Measurements from ENCODE around the gene UNCX. TPM values are rescaled to one million over a fixed set of nuclear protein-coding genes. Genes with fewer than 3 reads are reported as not detected.
A peak's percentile ranks its signal among the peaks of the same experiment; 100 is the strongest.

The UNCX gene
- total and polyA plus RNA-seq, 2 of the 4 experiments (the other 2 are of a cell fraction): not detected

- ATAC-seq (ENCODE audit: low read depth) (no peak), DNase-seq (no peak)
- Histone ChIP-seq H2BK5ac (ENCODE audit: low read depth, low read length, poor library complexity, severe bottlenecking) (no peak overlapping the region), H3K9ac (ENCODE audit: low read depth, low read length) (no peak overlapping the region), H2AK5ac (ENCODE audit: low read depth, low read length) (no peak overlapping the region), H4K8ac (ENCODE audit: low read depth in 2 of 2, low read length in 2 of 2) (no peak overlapping the region), H3K23ac (ENCODE audit: low read depth, low read length) (no peak overlapping the region), H3K4me1 (ENCODE audit: control insufficient read depth, insufficient read depth, low read length) (no peaks in the 10 kb centered on the region; the same call in 1 of the 2 replicates), H2AFZ (replicated peaks; ENCODE audit: low read length, poor library complexity) (no peak overlapping the region), H3K4ac (ENCODE audit: low read depth, low read length) (no peak overlapping the region), H2AK9ac (replicated peaks; ENCODE audit: low read depth, low read length, poor library complexity) (peak overlapping the region; percentile 8), H4K20me1 (ENCODE audit: insufficient read depth, low read length) (no peaks in the 10 kb centered on the region), H3K27ac (ENCODE audit: insufficient read depth, low read length) (no peak overlapping the region), H2BK120ac (ENCODE audit: low read depth, low read length) (no peak overlapping the region), H3K27me3 (ENCODE audit: control insufficient read depth, insufficient read depth, low read length) (peaks cover 59% of the 10 kb centered on the region), H3K9me1 (ENCODE audit: insufficient read depth, low read length) (no peaks in the 10 kb centered on the region), H3K18ac (ENCODE audit: low read depth, low read length) (no peak overlapping the region), H3K79me1 (ENCODE audit: low read depth in 1 of 2, low read length in 2 of 2) (no peaks in the 10 kb centered on the region), H4K5ac (ENCODE audit: low read depth, low read length) (no peak overlapping the region), H2BK20ac (ENCODE audit: low read depth, low read length) (no peak overlapping the region), H2BK15ac (ENCODE audit: low read depth, low read length) (no peak overlapping the region), H3K56ac (ENCODE audit: extremely low read depth, insufficient read depth, low read length) (no peak overlapping the region), H3K36me3 (ENCODE audit: control insufficient read depth, insufficient read depth, low read length) (no peaks in the 10 kb centered on the region), H3K4me2 (ENCODE audit: low read depth, low read length) (no peak overlapping the region), H3K14ac (replicated peaks; ENCODE audit: low read depth, low read length) (no peak overlapping the region), H3K9me3 (ENCODE audit: control insufficient read depth, insufficient read depth, low read length) (peaks cover 2% of the 10 kb centered on the region; the same call in 1 of the 2 replicates), H3K4me3 (ENCODE audit: insufficient read depth, low read depth, low read length) (no peak overlapping the region), H4K91ac (ENCODE audit: insufficient read depth, low read depth, low read length) (no peak overlapping the region)
- intact Hi-C loops (cut with micrococcal nuclease): no loop called here
- dilution Hi-C loops (cut with HindIII; ENCODE audit: low sequenced_read_pairs, unreplicated experiment): no loop called here
- BruUV-seq (replicated peaks): no TSS peak
- WGBS, 2 experiments (ENCODE audit: extremely low coverage in 2 of 2, insufficient read length in 1 of 2): 52% methylated on average over 9 of the region's 18 CpGs; no CpG with 5 or more reads in 1 of the 2 experiments
- no peak for TF ChIP-seq FOS (IDR thresholded peaks at IDR 0.05; ENCODE audit: low read depth, low read length)
- TF ChIP-seq RFX5 (IDR thresholded peaks at IDR 0.05; ENCODE audit: low read depth, low read length): no peak
- TF ChIP-seq CEBPB (IDR thresholded peaks at IDR 0.05; ENCODE audit: low read depth, low read length): no peak
- TF ChIP-seq SMC3 (IDR thresholded peaks at IDR 0.05; ENCODE audit: low read depth, low read length): no peak
- no peak for TF ChIP-seq NFE2L2 (IDR thresholded peaks at IDR 0.05; ENCODE audit: low read depth, low read length)
- no peak for TF ChIP-seq RCOR1 (IDR thresholded peaks at IDR 0.05; ENCODE audit: insufficient replicate concordance, low read length)
- no peak for TF ChIP-seq BHLHE40 (IDR thresholded peaks at IDR 0.05; ENCODE audit: low read depth, low read length)
- no peak for TF ChIP-seq MAZ (IDR thresholded peaks at IDR 0.05; ENCODE audit: borderline replicate concordance, low read depth, low read length)
- no peak for TF ChIP-seq USF2 (IDR thresholded peaks at IDR 0.05; ENCODE audit: low read depth, low read length)
- no peak for TF ChIP-seq CTCF (conservative IDR thresholded peaks at IDR 0.05; ENCODE audit: low read depth, low read length)
- TF ChIP-seq ELK1 (IDR thresholded peaks at IDR 0.05; ENCODE audit: borderline replicate concordance, low read depth, low read length): no peak
- TF ChIP-seq MXI1 (IDR thresholded peaks at IDR 0.05; ENCODE audit: borderline replicate concordance, low read depth, low read length): no peak
- no peak for TF ChIP-seq RAD21 (IDR thresholded peaks at IDR 0.05; ENCODE audit: low read length)
- POLR2A ChIA-PET (ENCODE audit: unreplicated experiment): no interaction called here
- in situ Hi-C loops (cut with MboI; ENCODE audit: low sequenced_read_pairs): no loop called here
- CTCF ChIA-PET: no interaction called here
These were observed 18.2 kb upstream of the UNCX start for GRCh38 chr7:1214516-1214915.

All from IMR-90 (cell line).